OCI-LY1 (cell line): ENCODE measurements around the gene ZNF319.

ENCODE experiments used
- EZH2 ChIP-seq: fragments of 200-600 bp; sonication (generic), shearing (Covaris generic); IDR thresholded peaks from 2 replicates; pipeline ENCODE4 v1.8.0; 2017; ENCODE audit warnings: borderline replicate concordance, mixed run types, mild to moderate bottlenecking, antibody characterized with exemption, low read length, moderate library complexity, mixed read lengths
- TF ChIP-seq, protein P1 (sequence below): fragments of 200-600 bp; sonication (generic), shearing (Covaris generic); IDR thresholded peaks from 2 replicates; pipeline ENCODE4 v1.5.1; 2017; ENCODE audit warnings: mild to moderate bottlenecking, antibody characterized with exemption, low read length, moderate library complexity, mixed read lengths

DNA sequence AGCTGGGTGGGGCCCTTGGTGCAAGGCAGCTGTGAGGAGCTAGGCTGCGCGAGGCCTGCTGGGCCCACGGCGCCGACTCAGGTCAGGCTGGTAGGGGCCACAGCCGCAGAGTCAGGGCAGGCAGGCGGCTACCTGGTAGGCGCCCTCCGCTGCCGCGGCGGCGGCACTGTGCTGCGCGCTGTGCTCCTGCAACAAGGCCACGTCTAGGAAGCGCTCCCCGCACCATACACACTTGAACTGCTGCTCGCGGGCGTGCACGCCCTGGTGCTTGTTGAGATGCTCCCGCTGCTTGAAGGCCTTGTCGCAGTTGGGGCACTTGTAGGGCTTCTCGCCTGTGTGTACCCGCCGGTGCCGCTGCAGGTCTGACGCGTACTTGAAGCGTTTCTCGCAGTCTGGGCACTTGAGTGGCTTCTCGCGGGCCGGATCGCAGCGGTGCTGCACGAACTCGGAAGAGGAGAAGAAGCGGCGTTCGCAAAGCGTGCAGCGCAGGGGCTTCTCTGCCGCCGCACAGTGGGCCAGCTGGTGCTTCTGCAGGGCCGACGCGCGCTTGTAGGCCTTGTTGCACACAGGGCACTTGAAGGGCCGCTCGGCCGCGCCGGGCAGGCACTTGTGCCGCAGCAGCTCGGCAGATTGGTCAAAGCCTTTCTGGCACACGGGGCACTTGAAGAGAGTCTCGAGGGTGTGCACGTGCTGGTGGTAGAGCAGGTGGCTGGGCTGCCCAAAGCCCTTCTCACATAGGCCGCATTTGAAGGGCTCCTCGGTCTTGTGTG lies 3.9 kb downstream of the ZNF319 start:
- TF ChIP-seq, protein P1, sequence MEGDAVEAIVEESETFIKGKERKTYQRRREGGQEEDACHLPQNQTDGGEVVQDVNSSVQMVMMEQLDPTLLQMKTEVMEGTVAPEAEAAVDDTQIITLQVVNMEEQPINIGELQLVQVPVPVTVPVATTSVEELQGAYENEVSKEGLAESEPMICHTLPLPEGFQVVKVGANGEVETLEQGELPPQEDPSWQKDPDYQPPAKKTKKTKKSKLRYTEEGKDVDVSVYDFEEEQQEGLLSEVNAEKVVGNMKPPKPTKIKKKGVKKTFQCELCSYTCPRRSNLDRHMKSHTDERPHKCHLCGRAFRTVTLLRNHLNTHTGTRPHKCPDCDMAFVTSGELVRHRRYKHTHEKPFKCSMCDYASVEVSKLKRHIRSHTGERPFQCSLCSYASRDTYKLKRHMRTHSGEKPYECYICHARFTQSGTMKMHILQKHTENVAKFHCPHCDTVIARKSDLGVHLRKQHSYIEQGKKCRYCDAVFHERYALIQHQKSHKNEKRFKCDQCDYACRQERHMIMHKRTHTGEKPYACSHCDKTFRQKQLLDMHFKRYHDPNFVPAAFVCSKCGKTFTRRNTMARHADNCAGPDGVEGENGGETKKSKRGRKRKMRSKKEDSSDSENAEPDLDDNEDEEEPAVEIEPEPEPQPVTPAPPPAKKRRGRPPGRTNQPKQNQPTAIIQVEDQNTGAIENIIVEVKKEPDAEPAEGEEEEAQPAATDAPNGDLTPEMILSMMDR: no peak
- TF ChIP-seq EZH2: no peak
